C1 segment of cervical spinal cord (tissue), 14 donors: ENCODE data around the gene CD81.

Source experiments
- DNase-seq, 14 donors: peaks; one replicate each; lab custom pipeline; 2025; lab: John Stamatoyannopoulos, UW

The CD81 gene

DNA sequence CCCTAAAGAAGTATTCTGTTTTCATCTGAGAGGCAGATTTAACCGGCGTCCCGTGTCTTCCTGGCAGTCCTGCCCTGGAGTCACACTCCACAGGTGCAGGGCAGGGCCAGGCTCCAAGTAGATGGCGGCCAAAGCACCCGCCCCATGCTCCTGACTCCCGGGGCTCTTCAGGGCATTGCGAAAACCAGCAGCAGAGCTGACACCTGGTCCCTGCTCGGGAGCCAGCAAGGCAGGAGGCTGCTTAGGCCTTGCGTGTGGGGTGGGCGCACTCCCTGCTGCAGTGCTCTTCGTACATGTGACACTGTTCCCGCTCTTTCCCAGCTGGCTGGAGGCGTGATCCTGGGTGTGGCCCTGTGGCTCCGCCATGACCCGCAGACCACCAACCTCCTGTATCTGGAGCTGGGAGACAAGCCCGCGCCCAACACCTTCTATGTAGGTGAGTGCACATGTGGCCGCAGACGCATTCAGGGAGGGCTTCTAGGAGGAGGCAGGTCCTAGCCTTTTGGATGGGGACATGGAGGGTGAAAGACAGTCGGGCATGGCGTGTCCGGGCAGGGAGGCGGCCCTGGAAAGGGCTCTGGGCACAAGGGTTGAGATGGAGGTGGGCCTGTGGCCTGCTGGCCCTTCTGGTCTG is 13.1 kb downstream of the CD81 start:
- peak in 1 of 14 donors; percentile 11 for DNase-seq

DNA sequence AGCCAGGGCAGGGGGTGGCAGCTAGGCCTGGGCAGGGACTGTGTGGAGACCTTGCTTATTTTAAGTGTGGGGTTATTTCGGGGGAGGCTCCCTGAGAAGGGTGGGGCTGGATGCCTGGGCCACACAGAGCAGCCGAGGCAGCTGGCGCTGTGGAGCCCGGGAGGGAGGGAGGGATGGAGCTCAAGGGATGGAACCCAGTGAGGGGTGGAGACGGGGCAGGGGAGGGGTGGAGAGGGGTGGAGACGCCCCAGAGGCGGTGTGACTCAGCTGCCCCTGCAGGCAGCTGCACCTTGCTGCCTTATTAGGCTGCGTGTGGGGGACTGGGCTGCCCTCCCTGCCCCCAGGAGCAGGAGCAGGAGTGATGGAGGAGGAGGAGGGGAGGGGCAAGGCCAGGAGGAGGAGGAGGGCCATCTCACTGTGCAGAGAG is 13.6 kb downstream of the CD81 start:
- no peak for DNase-seq

DNA sequence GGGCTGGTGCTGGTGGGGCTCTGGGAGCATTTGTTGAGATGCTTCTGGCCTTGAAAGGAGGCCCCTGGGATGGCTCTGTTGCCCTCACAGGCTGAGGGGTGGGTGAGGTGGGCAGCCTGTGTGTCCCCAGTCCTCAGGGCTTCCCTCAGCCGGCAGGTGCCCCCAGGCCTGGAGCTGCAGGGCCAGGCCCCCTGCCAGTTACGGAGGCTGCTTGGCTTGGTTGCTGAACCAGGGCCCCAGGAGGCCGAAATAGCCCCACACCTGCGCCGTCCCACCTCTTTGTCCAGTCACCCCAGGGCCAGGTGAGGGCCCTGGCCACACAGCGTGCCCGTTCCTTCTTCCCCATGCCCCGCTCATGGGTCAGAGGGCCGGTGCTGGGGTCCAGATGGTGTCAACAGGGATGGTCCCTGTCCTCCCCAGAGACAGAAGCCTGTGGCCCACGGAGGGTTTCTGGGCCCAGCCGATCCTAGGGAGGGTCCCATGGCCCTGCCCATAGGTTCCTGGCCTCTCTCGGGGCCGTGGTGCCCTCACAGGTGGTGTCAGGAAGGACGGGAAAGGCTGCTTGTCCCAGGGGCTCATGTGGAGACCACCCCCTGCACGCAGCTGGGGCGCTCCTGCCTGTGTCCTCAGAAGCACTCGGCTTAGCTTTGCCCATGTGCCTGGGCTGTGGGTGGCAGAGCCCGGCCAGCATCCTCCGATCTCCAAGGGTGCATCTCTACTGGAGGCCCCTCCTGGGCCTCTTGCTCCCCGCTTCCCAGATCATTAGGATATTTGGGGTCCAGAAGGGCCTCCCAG is 14.3 kb downstream of the CD81 start:
- DNase-seq, result no peak

DNA sequence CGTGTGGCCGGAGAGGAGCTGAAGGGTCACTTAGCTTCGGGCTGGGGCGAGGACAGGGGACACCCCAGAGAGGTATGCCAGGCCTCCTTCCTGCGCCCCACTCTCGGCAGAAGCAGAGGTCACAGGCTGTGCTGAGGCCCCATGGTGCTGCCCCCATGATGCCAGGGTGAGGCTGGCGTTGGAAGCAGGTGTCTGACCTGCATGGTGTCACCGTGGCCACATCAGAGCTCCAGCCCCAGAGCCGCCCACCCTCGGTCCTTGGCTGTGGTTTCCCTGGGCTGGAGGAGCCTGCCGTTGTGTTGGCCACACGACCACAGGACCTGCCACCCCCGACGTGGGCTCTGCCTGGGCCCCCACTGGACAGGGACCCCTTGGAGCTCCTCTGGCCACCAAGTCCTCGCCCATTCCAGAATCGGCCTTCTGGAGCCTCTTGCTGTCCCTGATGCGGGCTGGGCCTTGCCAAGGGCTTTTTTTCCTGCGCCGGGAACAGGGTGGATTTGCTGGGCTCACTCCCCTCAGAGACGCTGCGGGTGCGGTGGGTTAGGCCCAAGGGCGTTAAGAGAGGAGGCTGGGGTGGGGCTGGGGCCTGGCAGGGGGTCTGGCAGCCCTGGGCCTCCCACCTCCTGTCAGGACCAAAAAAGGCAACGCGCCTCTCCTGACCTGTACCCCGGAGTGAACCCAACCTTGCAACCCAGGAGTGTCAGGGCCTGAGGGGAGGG is 15.3 kb downstream of the CD81 start:
- no peak for DNase-seq

DNA sequence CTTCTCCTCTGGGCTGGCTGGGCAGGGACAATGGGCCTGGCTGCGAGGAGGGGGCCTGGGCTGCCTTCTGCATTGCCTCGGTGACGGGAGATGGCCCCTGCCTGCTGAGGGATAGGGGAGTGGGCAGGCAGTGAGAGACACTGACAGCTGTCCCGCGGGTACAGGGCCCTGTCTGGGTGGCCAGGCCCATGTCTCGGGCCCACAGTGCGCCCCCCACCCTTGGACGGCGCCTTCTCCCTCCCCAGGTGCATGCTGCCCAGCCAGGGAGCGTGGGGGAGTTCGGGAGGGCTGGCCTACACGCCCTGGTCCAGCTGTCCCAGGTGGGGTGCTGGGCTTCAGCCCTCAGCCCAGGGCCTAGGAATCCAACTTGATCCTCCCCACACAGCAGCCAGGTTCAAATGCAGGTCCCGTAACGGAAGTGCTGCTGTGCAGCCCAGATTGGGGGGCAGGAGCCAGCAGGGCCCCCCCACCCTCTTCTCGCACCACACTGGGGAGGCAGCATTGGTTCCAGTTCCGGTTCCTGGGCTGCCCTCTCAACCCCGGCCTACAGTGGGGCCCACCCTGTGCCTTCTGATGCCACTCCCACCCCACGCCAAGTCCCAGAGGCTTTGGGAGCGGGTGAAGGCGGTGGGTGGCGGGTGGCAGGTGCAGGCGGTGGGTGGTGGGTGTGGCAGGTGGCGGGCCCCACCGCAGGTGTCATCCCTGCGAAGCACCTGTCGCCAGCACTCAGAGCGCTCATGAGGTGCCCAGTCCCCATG is 16.2 kb downstream of the CD81 start:
- no peak for DNase-seq

DNA sequence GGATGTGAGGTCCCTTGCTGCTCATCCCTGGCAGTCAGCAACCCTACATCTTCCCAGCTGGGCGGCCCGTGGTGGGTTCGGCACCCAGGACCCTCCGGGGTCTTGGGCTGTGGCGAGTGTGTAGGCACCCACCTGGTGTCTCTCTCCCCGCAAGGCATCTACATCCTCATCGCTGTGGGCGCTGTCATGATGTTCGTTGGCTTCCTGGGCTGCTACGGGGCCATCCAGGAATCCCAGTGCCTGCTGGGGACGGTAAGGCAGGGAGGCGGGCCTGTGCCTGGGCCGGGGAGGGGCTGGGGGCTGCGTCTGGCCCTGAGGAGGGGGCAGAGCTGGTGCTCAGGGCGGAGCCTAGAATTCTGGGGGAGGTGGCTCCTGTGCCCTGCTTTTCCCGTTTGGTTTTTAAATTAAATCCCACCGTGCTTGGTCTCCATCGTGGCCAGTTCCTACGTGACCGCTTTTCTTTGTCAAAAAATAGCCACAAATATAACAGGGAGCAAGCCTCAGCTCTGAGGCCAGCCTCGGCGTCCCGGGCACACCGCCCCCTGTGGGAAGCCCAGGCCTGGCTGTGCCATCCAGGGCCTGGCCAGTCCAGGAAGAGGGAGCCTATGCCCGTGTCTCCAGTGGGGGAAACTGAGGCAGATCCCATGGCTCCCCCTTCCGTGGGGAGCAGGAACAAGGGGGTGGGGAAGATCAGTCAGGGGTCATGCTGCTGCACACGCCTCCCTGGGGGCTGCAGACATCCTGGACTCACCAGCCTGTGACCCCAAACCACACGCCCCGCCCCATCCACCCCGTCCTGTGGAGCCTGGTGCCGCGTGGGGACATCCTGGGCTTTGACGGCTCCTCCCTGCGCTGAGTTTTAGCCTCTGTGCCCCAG is 17.1 kb downstream of the CD81 start:
- DNase-seq, result no peak

DNA sequence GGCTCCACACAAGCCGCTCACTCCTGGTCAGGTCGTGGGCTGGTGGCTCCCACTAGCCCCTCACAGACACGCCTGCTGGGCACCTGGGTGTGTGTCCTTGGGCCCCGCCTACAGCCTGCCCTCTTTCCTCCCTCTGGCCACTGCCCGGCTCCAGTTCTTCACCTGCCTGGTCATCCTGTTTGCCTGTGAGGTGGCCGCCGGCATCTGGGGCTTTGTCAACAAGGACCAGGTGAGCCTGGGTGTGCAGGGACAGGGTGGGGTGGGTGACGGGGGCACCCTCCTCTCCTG is 17.7 kb downstream of the CD81 start:
- DNase-seq, result no peak

DNA sequence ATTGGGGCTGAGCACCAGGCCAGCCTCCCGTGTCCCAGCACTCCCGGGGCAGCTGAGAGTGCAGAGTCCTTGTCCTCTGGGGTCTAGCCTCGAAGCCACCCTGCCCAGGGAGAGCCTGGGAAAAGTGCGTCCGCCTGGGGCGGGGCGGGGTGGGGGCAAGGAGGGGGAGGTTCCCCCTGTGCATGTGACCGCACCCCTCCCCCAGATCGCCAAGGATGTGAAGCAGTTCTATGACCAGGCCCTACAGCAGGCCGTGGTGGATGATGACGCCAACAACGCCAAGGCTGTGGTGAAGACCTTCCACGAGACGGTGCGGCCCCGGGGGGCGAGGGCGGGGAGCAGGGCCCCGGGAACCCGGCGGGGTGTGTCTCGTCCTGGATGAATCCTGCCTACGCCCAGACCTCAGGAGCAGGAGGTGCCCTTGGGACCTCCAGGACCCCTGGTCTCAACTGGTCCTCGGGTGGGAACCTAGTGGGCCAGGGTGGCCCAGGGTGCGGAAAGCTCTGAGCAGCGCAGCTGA is 18.2 kb downstream of the CD81 start:
- DNase-seq, result no peak

DNA sequence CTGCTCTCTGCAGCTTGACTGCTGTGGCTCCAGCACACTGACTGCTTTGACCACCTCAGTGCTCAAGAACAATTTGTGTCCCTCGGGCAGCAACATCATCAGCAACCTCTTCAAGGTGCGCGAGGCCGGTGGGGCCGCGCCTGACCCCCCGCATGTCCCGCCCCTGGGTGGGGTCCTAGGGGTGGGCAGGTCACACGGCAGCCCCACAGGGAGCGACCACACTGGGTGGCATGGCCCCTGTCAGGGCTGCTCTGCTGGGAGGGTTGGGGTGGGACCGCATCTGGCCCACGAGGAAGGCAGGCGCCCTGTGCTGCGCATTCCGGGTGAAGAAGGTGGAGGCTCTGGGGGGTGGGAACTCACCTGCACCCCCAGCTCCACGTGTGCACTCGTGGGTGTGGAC is 18.7 kb downstream of the CD81 start:
- DNase-seq, result no peak

DNA sequence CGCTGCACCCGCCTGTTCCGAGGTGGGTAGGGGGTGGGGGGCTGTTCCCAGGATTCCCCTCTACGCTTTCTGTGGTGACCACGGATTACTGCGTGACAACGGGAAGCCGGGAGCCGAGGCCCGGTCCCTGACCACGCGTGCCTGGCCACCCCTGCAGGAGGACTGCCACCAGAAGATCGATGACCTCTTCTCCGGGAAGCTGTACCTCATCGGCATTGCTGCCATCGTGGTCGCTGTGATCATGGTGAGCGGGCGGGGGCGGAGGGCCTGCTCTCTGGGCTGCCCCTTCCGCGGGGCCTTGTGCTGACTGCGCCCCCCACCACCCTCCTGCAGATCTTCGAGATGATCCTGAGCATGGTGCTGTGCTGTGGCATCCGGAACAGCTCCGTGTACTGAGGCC is 19.4 kb downstream of the CD81 start:
- DNase-seq, result no peak

DNA sequence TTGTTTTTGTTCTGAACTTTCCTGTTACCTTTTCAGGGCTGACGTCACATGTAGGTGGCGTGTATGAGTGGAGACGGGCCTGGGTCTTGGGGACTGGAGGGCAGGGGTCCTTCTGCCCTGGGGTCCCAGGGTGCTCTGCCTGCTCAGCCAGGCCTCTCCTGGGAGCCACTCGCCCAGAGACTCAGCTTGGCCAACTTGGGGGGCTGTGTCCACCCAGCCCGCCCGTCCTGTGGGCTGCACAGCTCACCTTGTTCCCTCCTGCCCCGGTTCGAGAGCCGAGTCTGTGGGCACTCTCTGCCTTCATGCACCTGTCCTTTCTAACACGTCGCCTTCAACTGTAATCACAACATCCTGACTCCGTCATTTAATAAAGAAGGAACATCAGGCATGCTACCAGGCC is 19.9 kb downstream of the CD81 start:
- no peak for DNase-seq

DNA sequence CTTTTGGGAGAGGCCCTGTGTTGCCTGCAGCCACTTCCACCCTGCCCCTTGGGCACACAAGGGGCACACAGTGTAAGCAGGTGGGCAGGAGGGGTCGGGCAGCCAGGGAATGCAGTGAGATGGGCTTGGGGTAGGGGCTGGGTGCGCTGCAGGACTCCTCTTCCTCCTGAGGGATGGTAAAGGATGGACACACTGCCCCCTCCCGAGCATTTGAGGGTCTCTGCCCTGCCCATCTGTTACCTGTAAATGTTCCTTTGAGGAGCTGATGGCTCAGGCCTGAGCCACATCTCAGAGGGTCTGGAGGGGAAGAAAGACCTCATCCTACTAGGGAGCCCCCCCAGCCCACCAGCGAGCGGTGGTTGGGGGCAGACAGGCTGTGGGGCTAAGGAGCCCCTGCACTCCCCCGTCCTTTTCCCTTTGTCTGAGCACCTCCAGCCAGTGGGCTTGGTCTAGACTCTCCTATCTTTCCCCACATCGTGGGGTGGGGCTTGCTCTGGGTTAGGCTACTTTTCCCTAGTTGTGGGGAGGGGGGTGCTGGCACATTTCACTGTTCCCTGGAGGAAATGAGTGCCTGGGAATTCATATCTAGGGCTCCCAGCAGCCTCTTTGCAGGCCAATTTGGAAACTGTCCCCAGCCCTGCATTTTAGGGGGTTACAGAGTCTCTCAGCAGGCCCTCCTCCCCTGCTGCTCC is 21.7 kb downstream of the CD81 start:
- no peak for DNase-seq

DNA sequence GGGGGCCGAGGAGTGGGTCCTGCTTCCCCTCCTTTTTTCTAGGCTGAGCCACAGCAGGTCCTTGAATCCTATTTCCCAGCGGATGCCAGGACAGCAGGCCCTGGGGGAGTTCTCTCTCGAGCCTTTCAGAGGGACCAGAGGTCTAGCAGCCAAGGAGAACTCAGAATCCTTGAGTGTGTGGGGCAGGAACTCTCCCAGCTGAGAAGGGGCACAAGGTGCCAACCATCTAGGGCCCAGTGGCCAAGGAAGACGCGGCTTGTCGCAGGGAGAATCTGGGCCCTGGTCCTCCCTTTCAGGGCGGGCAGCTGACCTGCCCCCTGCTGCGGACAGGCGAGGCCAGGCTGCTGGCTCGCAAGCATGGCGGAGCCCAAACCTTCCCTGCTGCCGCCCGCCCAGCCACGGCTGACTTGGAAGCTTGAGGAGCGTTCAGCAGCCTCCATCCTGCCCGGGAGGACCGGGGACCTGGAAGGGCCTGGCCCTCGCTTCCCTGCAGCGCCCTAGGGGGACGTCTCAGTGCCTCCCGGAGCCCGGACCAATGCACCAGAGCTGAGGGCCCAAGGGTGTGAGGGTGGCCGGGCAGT is 22.5 kb downstream of the CD81 start:
- peak in 4 of 14 donors; percentile 53 to 80 (median 70) for DNase-seq

DNA sequence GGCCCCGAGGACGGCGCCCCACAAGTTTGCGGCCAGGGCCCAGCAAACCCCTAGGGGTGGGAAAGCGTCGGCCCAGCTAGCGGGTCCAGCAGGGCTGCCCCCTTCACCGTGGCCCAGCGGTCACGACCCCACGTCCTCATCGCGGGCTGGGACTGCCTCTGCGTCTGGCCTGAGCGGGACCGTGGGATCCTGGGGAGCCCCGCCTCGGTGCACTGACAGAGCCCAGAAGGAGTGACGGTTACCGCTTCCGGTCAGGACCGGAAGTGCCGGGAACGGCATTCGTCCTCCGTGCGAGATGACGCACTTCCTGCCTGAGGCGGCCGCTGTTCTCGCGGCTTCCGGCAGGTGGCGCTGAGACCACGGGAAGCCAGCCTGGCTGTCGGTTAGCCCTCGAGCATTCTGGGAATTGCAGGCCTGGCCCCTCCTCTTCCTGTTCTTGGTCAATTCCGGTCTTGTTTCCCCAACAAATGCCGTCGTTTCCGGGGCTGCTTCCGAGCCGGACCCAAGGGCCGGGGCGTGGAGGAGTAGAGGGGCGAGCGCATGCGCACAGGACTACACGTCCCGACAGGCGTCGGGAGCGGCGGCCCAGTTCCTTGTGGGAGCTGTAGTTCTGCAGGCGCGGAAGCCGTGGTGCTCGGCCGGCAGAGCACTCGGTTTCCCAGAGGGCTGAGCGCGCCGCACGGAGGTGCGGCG is 23.1 kb downstream of the CD81 start, which contains the start of gene TSSC4:
Gene TSSC4, plus strand, starts transcription at position 682 of the 693 bp plus-strand sequence. CDS start 1,884 bp downstream, outside the sequence.
- peak; percentile 98 to 100 (median 100) for DNase-seq

DNA sequence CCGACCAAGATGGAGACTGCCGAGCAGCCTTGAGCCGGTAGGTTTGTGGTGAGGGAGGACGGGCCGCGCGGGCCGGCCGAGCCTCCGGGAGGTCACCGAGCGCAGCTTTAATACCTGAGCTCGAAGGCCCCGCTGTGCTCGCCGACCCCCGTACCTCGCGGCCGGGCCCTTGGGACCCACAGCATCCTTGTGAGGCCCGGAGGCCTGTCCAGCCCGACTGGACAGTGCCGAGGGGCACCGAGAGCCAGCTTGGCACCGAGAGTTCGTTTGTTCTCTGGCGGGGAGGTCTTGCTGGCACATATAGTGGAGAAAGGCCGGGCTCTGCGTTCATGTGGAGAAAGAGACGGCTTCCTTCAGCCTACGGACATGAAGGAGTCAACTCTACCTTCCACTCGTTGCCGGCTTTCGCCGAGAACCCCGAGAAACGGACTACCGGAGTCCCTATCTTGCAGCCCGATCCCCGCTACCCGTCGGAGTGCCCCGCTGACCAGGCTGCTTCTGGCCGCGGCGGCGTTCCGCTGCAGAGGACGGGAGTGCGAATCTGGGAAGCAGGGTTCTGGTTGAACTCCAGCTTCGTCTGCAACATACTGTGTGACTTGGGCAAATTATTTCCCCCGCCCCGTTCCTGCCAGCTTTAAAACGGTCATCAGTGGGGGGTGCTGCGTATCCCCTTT is 23.8 kb downstream of the CD81 start:
- DNase-seq, result peak in 1 of 14 donors; percentile 79

DNA sequence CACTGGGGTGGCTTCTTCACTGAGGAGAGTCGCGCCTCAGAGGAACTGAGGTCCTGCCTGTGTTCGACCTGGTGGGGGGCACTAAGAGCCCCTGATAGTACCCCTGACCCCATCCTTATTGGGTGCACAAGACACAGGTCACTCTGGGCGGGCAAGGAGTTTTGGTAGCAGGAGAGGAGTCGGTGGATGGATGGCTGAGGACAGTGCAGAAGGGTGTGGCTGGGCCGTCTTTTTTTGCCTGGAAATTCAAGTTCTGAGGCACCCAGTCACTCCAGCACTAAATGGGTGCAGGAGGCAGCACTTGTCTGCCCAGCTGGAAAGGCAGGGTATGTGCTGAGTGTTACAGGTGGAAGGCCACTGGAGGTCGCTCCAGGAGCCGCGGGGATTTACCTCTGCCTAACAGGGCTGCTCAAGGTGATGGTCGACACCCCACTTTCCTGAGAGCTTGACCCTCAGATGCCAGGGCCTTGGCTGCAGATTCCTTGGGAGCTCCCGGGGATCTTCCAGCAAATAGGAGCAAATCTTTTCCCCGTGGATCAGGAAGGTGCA is 24.4 kb downstream of the CD81 start:
- no peak for DNase-seq

DNA sequence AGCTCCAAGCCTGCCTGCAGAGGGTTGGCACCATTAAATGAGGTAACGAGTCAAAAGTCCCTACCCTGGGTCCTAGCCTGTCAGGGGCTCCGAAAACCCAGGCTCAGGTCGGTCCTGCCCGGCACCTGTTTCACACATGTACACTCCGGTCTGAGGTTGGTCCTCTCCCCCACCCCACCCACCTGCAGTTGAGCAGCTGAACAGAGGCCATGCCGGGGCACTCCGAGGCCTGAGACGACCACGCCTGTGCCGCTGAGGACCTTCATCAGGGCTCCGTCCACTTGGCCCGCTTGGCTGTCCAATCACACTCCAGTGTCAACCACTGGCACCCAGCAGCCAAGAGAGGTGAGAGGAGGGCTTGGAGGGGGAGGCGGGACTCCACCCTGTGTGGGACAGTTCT is 25.0 kb downstream of the CD81 start:
- no peak for DNase-seq
